B cell (primary cell): Measurements from ENCODE around the gene PRKAG2.

Experiments
- CTCF ChIP-seq: fragments of 200-600 bp; IDR thresholded peaks from one replicate; pipeline ENCODE4 v1.8.0; 2022; ENCODE audit warnings: antibody characterized with exemption, mild to moderate bottlenecking
- EZH2 ChIP-seq: IDR thresholded peaks from 2 replicates; pipeline ENCODE4 v1.6.1; 2012; ENCODE audit warnings: borderline replicate concordance, low read depth, mild to moderate bottlenecking, moderate library complexity, low read length; ENCODE audit not compliant: insufficient read depth, poor library complexity, severe bottlenecking

DNA sequence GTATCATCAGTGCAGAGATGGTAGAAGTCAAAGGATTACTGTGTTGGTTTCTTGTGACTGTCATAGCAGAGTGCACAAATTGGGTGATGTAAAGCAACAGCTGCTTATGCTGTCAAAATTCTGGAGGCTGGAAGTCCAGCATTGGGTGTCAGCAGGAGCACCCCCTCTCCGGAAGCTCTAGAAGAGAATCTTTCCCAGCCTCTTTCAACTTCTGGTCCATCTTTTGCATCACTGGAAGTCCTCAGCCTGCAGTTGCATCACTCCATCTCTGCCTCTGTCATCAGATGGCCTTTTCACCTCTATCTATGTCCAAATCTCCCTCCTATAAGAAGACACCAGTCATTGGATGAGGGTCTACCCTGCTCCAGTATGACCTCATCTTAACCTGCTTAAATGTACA, 43.6 kb upstream of the PRKAG2 start:
- TF ChIP-seq CTCF (no peak), EZH2 (no peak)
